GM19023 (cell line): ENCODE results near the gene HHAT.
A peak's percentile ranks its signal among the peaks of the same experiment; 100 is the strongest.
"Not testable (repeated sequence)": the region's sequence is repeated elsewhere in the genome, so short reads cannot be mapped to it uniquely, and the experiment has no call there.

Experiments used
- ATAC-seq: cut with Tn5 transposase; IDR thresholded peaks from one replicate; pipeline ENCODE4 v1.9.1; 2021; ENCODE audit warnings: mild to moderate bottlenecking, moderate library complexity; ENCODE audit not compliant: unreplicated experiment

The HHAT gene

GRCh38 chr1:210354305-210354704, 25.6 kb downstream of the HHAT start:
- not testable (repeated sequence) for ATAC-seq

DNA sequence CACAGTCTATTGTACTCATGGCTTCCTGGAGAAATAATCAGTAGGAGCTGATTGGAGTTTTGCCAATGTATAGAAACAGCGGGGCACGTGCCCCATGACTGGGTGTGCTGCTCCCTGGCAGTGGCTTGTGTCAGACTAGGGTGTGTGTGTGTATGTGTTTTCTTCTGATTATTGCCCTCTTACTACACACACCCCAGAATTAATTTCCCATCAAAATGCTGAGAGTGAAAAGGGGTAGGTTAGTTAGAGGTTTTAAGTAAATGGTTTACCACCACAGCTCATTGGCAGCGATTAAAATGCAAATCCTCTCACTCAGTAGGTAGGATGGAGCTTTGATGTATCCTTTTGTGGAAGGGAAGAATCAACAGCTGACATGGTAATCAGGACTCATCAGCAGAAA, 29.9 kb downstream of the HHAT start:
- ATAC-seq: no peak

DNA sequence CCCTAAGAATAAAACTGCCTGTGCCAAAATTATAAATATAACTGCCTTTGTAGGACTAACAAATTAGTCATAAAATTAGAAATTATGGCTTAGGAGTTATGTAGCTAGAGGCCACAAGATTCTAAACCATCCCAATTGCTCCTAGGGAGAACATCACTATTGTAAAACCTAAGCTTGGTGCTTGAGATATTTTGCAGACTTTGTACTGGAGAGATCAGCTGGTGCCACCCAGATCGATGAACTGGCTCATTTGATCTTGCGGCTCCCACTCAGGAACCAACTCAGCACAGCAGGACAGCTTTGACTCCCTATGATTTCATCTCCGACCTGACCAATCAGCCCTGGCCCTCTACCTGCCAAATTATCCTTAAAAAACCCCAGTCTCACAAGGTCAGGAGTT, 30.6 kb downstream of the HHAT start:
- ATAC-seq: no peak

- ATAC-seq: no peak
These were observed 32.3 kb downstream of the HHAT start for GRCh38 chr1:210360852-210361477.

DNA sequence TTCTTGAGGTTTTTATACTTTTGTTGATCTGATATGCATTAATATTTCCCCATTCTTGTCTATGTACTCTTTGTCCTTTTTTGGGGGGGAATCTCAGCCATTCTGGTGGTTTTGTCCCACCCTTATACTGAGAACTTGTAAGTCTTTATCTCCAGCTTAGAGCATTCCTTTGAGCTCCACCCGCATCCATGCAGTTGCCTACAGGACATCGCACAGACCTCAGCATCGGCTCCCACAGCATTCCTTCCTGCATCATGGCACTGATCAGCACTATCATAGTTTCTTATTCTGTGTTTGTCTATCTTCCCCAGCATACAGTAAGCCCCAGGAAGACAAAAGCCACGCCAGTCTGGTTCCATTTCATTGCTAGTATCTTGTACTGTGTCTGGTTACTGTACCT, 33.0 kb downstream of the HHAT start:
- no peak for ATAC-seq

DNA sequence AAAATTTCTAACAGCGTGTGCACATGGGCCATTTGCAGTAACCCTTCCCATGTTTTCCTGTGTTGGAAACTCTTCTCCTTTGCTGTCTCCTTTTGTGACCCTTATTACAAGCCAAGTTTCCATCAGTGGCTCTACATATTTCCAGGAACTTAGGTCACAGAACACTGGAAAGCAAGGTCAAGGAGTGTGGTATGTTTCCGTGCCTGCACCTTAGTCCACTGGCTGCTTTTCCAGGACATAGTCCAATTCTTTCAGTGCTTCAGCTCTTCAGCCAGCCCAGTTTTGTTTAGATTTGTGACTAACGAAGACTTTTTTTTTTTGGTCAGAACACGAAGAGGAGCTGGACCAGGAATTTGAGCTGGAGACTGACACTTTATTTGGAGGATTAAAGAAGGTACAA, 33.8 kb downstream of the HHAT start:
- no peak for ATAC-seq

DNA sequence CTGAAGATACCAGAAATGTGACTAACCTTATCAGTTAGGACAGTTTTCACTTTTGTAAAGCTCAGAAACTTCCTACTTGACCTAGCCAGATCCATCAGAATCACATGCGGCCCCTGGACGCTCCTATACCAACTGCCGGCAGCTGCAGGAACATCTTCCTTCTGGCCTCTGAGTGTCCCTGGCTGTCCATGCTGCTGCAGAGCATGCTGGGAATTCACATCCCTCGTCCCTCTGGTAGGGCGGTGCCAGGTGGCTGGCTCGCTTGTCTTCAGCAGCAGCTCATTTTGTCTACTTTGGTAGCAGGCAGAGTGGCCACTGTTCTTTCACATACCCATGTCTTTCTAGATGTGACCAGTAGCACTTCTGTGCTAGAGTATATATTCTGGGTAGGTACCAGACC, 34.4 kb downstream of the HHAT start:
- ATAC-seq: no peak

DNA sequence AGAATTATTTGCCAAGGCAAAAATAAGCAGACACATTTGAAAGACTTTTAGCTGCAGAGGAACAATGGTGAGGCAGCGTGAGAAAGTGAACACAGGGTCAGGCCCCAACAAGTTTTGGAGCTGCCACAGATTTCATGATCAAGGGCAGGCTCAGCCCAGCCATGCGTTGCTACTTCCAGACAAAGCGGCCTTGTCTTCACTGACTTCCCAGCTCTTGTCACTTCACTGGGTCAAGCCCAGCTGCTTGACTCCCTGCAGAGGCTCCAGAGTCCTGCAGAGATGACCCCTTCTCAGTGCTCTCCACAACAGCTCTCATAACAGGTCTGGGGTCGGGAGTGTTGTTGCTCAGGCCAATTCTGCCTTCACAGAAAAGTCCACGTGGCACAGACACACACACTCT, 35.8 kb downstream of the HHAT start:
- no peak for ATAC-seq

- no peak for ATAC-seq
These were observed 38.1 kb downstream of the HHAT start for GRCh38 chr1:210366767-210367166.

- no peak for ATAC-seq
These were observed 38.9 kb downstream of the HHAT start for GRCh38 chr1:210367566-210367965.

GRCh38 chr1:210369425-210369824, 40.7 kb downstream of the HHAT start:
- no peak for ATAC-seq

DNA sequence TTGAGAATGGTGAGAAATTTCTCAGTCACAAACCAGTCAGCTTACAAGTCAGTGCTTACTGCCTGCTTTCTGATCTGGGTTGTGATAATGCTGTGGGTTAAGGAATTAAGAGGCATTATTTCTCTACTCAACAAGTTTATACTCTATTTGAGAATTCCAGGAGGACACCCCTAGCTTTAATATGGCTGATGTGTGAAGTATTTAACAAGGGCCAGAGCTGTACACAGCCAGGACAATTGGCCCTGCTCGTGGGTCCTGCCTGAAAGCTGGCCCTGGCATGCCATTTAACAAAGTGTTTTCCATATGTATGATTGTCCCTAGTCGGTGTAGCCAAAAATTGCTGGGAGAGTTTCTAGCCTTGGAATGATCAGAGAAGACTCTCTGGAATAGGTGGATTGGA, 43.2 kb downstream of the HHAT start:
- ATAC-seq: no peak

GRCh38 chr1:210372491-210372890, 43.8 kb downstream of the HHAT start:
- no peak for ATAC-seq

DNA sequence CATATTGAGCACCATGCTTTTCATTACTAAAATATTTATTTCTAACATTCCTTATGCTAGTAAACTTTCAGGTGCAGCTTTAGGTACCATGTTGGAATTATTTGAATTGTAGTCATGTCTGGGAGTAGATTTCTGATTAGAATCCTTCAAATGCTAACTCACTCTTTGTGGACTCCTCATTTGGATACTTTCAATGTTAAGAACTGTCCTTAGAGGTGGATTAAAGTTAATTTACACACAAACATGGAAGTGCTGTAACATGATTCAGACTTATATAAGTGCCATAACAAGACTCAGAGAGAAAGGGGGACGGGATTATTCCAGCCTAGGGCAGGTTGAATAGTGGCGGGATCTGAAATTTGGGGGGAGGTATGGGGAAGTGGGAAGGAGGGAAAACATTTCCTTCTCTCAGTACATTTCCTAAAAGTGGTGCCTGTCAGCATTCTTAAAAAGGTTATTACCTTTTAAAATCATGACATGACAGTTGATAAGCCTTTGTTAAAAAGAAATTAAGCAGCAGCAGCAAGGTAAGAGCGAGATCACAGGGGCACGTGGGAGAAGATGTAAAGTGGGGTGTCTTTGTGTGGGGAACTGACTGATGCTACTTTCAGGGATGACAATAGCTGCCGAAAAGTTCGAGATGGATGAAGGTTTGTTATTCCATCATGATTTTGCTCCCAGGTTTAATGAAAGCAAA, 44.4 kb downstream of the HHAT start:
- no peak for ATAC-seq

DNA sequence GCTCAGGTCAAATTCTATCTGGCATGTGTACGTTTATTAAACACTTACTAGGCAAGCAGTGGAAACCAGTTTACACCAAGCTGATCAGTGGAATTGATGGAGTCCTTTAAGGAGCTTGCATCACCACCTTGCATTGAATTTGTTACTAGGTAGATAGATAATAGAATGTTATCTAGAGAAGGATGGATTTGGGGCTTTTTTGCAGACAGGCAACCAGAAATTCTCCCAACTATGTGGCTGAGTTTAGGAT, 44.9 kb downstream of the HHAT start:
- ATAC-seq: no peak

GRCh38 chr1:210373878-210374599, 45.3 kb downstream of the HHAT start:
- peak; percentile 67 for ATAC-seq

- no peak for ATAC-seq
These were observed 45.9 kb downstream of the HHAT start for GRCh38 chr1:210374600-210374953.

- no peak for ATAC-seq
These were observed 48.2 kb downstream of the HHAT start for GRCh38 chr1:210376836-210377372.

DNA sequence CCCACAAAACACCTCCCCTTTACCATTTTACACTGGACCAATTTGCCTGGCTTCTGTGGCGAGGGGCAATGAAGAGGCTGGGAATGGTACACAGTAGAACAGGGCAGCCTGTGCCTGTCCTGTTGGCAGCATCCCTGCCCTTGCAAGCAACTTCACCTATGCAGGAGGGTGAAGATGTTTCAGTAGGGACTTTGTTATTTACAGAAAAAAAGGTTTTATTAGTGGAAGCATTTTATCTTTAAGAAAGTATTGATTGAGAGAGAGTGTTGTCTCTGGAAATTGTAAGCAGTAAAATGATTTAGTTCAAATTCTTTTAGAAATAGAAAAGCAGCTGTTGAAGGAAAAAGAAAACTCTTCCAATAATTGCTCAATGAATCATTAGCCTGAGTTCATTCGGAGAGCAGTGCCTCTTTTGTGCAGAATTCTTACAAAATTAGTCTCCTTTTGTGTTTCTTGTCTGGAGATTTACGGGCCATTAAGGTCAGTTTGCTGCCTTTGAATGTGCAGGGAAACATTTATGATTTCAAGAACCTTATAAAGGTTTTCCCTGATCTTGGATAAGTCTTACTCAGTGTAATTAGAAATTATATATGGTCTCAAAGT, 49.1 kb downstream of the HHAT start:
- ATAC-seq: no peak

DNA sequence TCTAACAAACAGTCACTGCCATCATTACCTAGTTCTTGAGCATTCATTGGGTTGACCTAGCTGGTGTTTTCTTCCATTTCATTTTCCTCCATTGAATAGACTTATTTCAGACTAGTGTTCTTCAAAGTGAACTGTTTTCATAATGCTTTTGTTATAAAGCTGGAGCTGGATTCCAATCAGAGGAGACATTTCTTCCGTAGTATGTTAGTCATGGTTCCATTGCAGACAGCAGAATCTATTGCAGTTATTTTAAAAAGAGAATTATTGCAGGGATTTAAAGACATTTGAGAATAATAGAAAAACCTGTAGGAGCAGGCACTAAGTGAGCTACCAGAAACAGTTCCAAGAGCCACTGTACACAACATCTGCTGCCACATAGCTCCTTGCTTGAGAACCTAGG, 50.0 kb downstream of the HHAT start:
- no peak for ATAC-seq

- ATAC-seq: no peak
These were observed 53.2 kb downstream of the HHAT start for GRCh38 chr1:210381934-210382333.

DNA sequence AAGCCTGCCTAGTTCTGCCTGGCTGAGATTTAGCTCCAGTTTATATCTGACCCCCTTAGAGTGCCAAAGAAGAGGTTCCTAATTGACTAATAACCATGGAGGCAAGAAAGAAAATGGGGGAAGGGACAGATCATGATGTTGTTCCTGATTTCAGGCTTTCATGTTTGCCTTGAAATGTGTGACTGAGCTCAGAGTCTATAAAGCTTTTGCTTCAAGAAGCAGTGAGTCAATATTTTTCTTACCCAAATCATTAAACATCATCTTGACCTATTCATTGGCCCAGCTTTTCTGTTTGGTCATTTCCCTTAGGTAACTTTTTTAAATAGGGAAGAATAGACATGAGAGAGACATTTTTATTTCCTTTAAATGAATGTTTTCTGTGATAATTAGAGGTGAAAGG, 55.9 kb downstream of the HHAT start:
- no peak for ATAC-seq
